Measurements from ENCODE around the gene COG5. TPM values are rescaled to one million over a fixed set of nuclear protein-coding genes. Genes with fewer than 3 reads are reported as not detected.
A peak's percentile ranks its signal among the peaks of the same experiment; 100 is the strongest.

COG5 gene
- polyA plus RNA-seq, 1 of the 3 experiments (the other 2 are of a cell fraction) = 21.2 TPM

GRCh38 chr7:107414198-107414597 lies 149.5 kb downstream of the COG5 start:
- peaks cover 7% of the 10 kb centered on the region for H3F3A ChIP-seq (replicated peaks; ENCODE audit: insufficient read depth)
- no peak overlapping the region for H3K9ac ChIP-seq
- H3K4me1 ChIP-seq (ENCODE audit: control insufficient read depth in 1 of 2, insufficient read depth in 2 of 2, low read depth in 1 of 2, low read length in 1 of 2) = peaks cover 0 to 2% of the 10 kb centered on the region in 2 experiments; a peak in 1 of 4 replicates
- H3K4me2 ChIP-seq = no peak overlapping the region
- TF ChIP-seq EP300 (IDR thresholded peaks at IDR 0.05; ENCODE audit: borderline replicate concordance in 1 of 2, low read depth in 1 of 2, low read length in 1 of 2) = no peak; a peak in 1 of 4 replicates
- no peak for TF ChIP-seq MAX (IDR thresholded peaks at IDR 0.05; ENCODE audit: low read depth)
- TF ChIP-seq FOSL2 (IDR thresholded peaks at IDR 0.05; ENCODE audit: borderline replicate concordance, low read depth) = no peak
- no peak for TF ChIP-seq CHD2 (IDR thresholded peaks at IDR 0.05; ENCODE audit: low read length, partially characterized antibody)
- TF ChIP-seq, protein P1, sequence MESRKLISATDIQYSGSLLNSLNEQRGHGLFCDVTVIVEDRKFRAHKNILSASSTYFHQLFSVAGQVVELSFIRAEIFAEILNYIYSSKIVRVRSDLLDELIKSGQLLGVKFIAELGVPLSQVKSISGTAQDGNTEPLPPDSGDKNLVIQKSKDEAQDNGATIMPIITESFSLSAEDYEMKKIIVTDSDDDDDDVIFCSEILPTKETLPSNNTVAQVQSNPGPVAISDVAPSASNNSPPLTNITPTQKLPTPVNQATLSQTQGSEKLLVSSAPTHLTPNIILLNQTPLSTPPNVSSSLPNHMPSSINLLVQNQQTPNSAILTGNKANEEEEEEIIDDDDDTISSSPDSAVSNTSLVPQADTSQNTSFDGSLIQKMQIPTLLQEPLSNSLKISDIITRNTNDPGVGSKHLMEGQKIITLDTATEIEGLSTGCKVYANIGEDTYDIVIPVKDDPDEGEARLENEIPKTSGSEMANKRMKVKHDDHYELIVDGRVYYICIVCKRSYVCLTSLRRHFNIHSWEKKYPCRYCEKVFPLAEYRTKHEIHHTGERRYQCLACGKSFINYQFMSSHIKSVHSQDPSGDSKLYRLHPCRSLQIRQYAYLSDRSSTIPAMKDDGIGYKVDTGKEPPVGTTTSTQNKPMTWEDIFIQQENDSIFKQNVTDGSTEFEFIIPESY (IDR thresholded peaks at IDR 0.05; ENCODE audit: borderline replicate concordance, low read depth) = no peak
- no peak for TF ChIP-seq PBX3 (IDR thresholded peaks at IDR 0.05)
- no peak for TF ChIP-seq FOXM1 (IDR thresholded peaks at IDR 0.05; ENCODE audit: low read depth)
- no peak for TF ChIP-seq JUND (IDR thresholded peaks at IDR 0.05)
- no peak for TF ChIP-seq POLR2AphosphoS5 (IDR thresholded peaks at IDR 0.05; ENCODE audit: low read depth, low read length)
- no peak for TF ChIP-seq GATA2 (CRISPR knock-in tag; IDR thresholded peaks at IDR 0.05)
- no peak for TF ChIP-seq IRF3 (IDR thresholded peaks at IDR 0.05; ENCODE audit: low read depth, low read length)
- H2AFZ ChIP-seq (ENCODE audit: low read depth) = no peak overlapping the region
- ChIA-PET CTCF (interaction anchor here (1.5 kb wide), 1 partner anchor 18 kb away, joined by 5 read pairs; no protein-coding TSS in a partner anchor), POLR2A (no interaction called here)
- DNase-seq = no peak
- no peaks in the 10 kb centered on the region for H3K79me2 ChIP-seq (ENCODE audit: insufficient read depth)
- no peak overlapping the region for H3K4me3 ChIP-seq (ENCODE audit: low read depth in 2 of 2, low read length in 1 of 2)
- H3K9me3 ChIP-seq = no peaks in the 10 kb centered on the region
- H3K9me2 ChIP-seq = no peaks in the 10 kb centered on the region; the same call in 1 of the 2 replicates
- H4K20me1 ChIP-seq (ENCODE audit: insufficient read depth) = no peaks in the 10 kb centered on the region
- 94% methylated on average over 1 of the region's 1 CpG for WGBS (ENCODE audit: low lambda C conversion rate)
- H3K27ac ChIP-seq (ENCODE audit: low read depth in 2 of 2, low read length in 1 of 2) = peak overlapping the region in 1 of 2 experiments; percentile 24; a peak in 1 of 4 replicates
- H3K36me3 ChIP-seq (replicated peaks in 1 of 2; ENCODE audit: control insufficient read depth in 1 of 2, insufficient read depth in 2 of 2, low read length in 1 of 2) = peaks cover 8 to 22% of the 10 kb centered on the region in 2 experiments
- H3K27me3 ChIP-seq (ENCODE audit: insufficient read depth) = no peaks in the 10 kb centered on the region

- no peaks in the 10 kb centered on the region for H4K20me1 ChIP-seq (ENCODE audit: insufficient read depth)
- no peak overlapping the region for H3K27ac ChIP-seq (ENCODE audit: low read depth in 2 of 2, low read length in 1 of 2)
- POLR2A ChIA-PET = no interaction called here
- H3K9me2 ChIP-seq = no peaks in the 10 kb centered on the region; the same call in 1 of the 2 replicates
- H3K4me2 ChIP-seq = no peak overlapping the region
- H2AFZ ChIP-seq (ENCODE audit: low read depth) = no peak overlapping the region
- H3K79me2 ChIP-seq (ENCODE audit: insufficient read depth) = no peaks in the 10 kb centered on the region
- CTCF ChIA-PET = interaction anchor here (0.6 to 0.9 kb wide), 2 partner anchors 60 to 205 kb away, joined by 3 read pairs; no protein-coding TSS in a partner anchor
- no peak for TF ChIP-seq EP300 (IDR thresholded peaks at IDR 0.05; ENCODE audit: borderline replicate concordance in 1 of 2, low read depth in 1 of 2, low read length in 1 of 2)
- TF ChIP-seq, protein P2, sequence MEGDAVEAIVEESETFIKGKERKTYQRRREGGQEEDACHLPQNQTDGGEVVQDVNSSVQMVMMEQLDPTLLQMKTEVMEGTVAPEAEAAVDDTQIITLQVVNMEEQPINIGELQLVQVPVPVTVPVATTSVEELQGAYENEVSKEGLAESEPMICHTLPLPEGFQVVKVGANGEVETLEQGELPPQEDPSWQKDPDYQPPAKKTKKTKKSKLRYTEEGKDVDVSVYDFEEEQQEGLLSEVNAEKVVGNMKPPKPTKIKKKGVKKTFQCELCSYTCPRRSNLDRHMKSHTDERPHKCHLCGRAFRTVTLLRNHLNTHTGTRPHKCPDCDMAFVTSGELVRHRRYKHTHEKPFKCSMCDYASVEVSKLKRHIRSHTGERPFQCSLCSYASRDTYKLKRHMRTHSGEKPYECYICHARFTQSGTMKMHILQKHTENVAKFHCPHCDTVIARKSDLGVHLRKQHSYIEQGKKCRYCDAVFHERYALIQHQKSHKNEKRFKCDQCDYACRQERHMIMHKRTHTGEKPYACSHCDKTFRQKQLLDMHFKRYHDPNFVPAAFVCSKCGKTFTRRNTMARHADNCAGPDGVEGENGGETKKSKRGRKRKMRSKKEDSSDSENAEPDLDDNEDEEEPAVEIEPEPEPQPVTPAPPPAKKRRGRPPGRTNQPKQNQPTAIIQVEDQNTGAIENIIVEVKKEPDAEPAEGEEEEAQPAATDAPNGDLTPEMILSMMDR (IDR thresholded peaks at IDR 0.05) = no peak
- no peak for TF ChIP-seq MEF2A (IDR thresholded peaks at IDR 0.05; ENCODE audit: borderline replicate concordance, low read depth)
- TF ChIP-seq POLR2AphosphoS5 (IDR thresholded peaks at IDR 0.05; ENCODE audit: low read depth, low read length) = no peak
- TF ChIP-seq FOXJ3 (CRISPR knock-in tag; IDR thresholded peaks at IDR 0.05) = no peak
- no peak for TF ChIP-seq IRF3 (IDR thresholded peaks at IDR 0.05; ENCODE audit: low read depth, low read length)
- no peak for TF ChIP-seq RAD21 (IDR thresholded peaks at IDR 0.05; ENCODE audit: low read length)
- no peak for TF ChIP-seq RCOR1 (IDR thresholded peaks at IDR 0.05; ENCODE audit: low read length)
- TF ChIP-seq GATA2 (CRISPR knock-in tag; IDR thresholded peaks at IDR 0.05) = no peak
- no peak for TF ChIP-seq MAX (IDR thresholded peaks at IDR 0.05; ENCODE audit: low read depth)
- no peak for TF ChIP-seq RXRA (IDR thresholded peaks at IDR 0.05; ENCODE audit: borderline replicate concordance, low read depth)
- no peak for TF ChIP-seq USF1 (IDR thresholded peaks at IDR 0.05; ENCODE audit: borderline replicate concordance, low read depth)
- H3K4me3 ChIP-seq (ENCODE audit: low read depth in 2 of 2, low read length in 1 of 2) = no peak overlapping the region
- no peak for DNase-seq
- H3K9me3 ChIP-seq = no peaks in the 10 kb centered on the region
- H3K4me1 ChIP-seq (ENCODE audit: control insufficient read depth in 1 of 2, insufficient read depth in 2 of 2, low read depth in 1 of 2, low read length in 1 of 2) = peaks cover 0 to 8% of the 10 kb centered on the region in 2 experiments; a peak in 1 of 4 replicates
- no peak overlapping the region for H3K9ac ChIP-seq
- no peaks in the 10 kb centered on the region for H3F3A ChIP-seq (replicated peaks; ENCODE audit: insufficient read depth)
- H3K36me3 ChIP-seq (replicated peaks in 1 of 2; ENCODE audit: control insufficient read depth in 1 of 2, insufficient read depth in 2 of 2, low read length in 1 of 2) = peaks cover 12 to 28% of the 10 kb centered on the region in 2 experiments
- H3K27me3 ChIP-seq (ENCODE audit: insufficient read depth) = no peaks in the 10 kb centered on the region
These were observed 155.4 kb downstream of the COG5 start for GRCh38 chr7:107408349-107408748.

Data from SK-N-SH (cell line).